Medulla oblongata (tissue), 1 donor: ENCODE measurements around the gene FLNA.
"Not testable (repeated sequence)": the region's sequence is repeated elsewhere in the genome, so short reads cannot be mapped to it uniquely, and the experiment has no call there.

Experiments used
- DNase-seq: peaks from one replicate; pipeline ENCODE4 v3.0.0-alpha.2; 2015; ENCODE audit errors: extremely low spot score

FLNA gene

GRCh38 chrX:154360155-154360713 lies 14.2 kb downstream of the FLNA start:
- DNase-seq: no peak

DNA sequence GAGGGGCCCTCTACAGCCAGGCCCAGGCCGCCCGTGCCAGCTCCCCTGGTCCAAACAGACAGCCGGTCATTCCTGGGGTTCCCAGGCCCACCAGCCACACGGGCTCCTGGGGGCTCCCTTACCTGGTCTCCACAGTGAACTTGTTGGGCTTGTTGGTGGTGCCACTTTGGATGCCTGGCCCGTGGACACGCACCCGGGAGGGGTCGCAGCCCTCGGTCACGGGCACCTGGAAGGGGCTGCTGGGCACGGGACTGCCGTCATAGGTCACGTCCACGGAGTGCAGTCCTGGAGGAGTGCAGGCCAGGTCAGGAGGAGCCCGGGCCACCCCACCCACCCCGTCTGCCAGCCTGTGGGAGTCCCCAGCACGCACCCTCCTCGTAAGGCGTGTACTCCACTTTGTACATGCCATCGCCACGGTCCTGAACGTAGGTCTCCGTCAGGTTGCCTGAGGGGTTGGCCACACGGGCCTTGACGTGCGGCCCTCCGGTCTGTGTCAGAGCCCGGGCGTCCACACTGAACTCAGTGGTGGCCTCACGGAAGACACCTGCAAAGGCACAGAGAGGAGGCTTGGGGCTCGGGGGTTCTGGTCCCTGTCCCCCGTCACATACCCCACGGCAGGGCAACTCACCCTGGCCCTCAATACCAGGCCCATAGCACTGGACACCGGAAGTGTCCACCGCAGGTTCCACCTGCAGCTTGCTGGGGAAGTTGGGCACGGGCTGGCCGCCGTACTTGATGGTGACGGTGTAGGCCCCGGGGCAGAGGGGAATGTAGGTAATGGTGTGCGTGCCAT lies 14.9 kb downstream of the FLNA start:
- no peak for DNase-seq

DNA sequence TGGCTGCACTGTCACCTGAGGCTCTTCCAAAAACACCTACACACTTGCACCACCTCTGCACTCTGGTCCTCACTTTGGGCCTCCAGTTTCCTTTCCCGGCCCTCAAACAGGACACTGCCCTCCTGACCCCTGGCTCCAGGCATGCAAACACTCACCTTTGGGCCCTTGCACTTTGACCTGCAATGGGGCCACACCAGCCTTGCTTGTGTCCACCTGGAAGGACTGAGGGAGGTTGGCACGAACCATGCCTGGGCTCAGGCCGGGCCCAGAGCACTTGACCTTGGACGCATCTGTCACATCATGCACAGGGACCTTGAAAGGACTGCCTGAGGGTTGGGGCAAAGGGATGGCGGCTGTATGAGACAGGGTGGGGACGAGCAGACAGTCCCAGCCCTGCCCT lies 15.6 kb downstream of the FLNA start:
- DNase-seq: no peak

- DNase-seq: no peak
Measured at GRCh38 chrX:154358011-154358410, 16.4 kb downstream of the FLNA start.

GRCh38 chrX:154357205-154357604 lies 17.2 kb downstream of the FLNA start:
- DNase-seq: no peak

GRCh38 chrX:154356596-154356995 lies 17.8 kb downstream of the FLNA start:
- no peak for DNase-seq

GRCh38 chrX:154355776-154356140 lies 18.7 kb downstream of the FLNA start:
- DNase-seq: no peak

DNA sequence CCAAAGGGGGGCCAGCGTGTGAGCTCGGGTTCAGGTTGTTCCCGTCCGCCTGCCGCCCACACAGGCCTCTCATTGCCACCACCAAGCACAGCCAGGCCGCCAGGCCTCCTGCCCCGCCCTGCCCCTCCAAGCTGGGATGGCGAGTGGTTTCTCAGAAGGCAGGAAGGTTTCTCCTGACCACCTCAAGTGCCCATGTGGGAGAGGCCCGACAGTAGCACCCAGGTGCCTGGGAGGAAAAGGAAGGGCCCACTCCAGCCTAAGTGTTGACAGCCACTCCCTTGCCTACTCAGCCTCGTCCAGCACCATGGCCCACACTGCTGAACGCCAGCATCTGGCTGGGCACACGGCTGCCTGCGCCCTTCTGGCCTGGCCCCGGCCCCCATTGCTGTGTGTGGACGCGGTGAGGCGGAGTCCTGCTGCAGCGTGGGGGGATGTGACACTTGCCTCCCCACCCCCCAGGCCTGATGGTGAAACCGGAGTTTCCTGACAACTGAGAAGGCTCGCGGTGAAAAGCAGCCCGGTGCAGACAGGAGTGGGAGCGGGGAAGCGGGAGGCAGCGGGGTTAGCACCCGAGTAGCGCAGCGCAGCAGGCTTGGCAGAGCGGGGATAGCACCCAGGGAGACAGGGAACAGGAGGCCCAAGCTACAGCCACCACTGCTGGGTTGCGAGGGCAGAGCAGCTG lies 19.2 kb downstream of the FLNA start:
- no peak for DNase-seq

DNA sequence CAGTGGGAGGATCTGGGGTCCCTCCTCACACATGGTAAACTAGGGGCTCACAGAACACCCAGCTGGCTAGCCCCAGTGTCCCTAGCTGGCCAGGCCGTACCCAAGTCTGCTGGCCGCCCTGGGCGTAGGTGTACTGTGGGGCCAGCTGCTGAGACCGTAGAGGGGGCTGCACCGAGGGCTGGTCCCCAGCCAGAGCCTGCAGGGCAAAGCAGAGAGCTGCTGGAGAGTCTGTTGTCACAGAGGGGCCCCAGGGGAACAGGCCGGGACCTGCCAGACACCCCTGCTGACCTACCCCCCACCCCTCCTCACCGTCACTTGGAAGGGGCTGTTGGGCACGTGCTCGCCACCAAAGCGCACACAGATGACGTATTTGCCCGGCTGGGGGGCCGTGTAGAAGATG lies 19.9 kb downstream of the FLNA start:
- DNase-seq: no peak

GRCh38 chrX:154354013-154354412 lies 20.4 kb downstream of the FLNA start:
- DNase-seq: no peak

DNA sequence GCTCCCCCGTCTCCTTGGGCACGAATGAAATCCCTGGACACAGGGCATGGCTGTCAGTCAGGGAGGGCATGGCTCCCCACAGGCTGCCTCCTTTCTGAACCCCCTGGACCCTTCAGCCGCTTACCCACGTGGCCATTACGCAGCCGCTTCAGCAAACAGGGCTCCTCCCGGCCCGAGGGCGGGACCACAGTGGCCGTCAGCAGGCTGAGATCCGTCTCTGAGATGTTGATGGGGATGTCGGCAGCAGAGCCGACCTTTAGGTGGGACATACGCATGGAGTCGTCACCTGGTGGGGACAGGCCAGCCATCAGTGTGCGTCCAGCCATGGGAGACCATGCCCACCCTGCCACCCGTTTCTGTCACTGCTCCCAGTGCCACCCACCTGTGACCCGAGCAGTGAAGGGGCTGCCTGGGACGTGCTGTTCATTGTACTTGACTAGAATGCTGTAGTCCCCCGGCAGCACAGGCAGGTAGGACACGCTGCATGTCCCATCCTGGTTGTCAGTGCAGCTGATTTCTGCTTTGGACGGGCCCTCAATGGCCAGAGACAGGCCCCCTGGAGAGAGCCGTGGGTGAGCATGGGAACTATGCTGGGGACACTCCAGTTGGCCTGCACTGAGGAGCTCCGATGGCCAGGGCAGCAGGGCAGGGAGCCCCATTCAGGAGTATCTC lies 21.1 kb downstream of the FLNA start:
- no peak for DNase-seq

DNA sequence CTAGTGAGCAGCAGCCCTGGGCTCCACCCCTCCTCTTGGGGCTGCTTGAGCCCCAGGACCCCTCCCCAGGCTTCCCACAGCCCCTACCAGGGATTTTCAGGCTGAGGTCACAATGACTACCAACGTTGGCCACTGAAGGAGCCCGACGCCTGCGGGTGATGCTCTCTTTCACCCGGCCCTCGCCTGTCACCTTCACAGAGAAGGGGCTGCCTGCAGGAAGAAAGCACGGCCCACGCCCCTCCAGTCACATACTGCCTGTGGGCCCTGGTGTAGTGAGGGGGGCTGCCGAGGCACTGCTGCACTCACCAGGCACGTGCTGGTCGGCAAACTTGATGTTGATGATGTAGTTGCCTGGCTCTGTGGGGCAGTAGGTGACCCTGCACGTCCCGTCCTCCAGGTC lies 22.0 kb downstream of the FLNA start:
- no peak for DNase-seq

DNA sequence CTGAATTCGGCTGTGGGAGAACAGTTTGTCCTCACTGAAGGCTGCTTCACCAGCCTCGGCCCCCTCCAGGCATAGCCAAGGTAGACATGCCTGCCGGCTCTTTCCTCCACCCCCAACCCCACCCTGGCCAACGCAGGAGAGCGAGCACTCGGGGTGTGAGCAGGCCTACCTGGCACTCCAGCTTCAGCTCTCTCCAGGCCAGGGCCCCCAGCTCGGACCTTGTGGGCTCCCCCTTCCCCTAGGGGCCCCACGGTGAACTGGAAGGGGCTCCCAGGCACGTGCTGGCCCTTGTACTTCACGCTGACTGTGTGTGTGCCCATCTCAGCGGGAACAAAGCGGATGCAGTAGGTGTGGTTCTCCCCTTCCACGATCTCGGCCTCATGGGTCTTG lies 22.4 kb downstream of the FLNA start:
- DNase-seq: no peak

DNA sequence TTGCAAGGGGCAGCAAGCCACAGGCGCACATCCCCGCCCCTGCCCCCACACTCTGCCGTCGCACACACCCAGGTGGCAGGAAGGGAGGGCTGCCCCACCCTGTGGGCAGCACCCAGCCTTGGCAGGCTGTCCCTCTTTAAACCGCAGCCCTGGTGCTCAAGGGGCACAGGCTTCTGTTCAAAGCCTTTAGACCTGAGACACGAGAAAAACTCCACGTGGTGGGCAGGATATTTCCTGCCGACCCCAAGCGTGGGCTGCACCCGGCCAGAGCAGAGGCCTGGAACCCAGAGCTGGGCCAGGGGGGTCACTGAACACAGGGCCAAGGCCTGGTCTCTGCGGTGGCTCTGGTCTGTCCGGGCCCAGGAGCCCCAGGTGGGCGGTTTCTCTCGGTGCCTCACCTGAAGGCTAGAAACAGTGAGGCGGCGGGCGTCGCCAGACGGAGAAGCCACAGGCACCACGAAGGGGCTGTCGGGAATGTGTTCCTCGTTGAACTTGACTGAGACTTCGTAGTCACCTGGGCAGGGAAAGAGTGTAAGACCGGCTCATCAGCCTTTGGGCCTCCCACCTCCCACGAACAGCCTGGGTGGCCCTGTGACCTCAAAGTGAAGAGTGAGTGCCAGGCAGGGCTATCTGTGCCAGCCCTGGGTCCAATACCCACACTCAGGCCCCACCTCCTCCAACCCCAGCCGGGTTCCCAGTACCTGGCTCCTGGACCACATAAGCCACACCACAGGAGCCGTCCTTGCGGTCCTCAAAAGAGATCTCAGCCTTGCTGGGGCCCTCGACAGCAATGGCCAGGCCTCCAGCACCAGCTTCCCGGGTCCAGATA lies 23.0 kb downstream of the FLNA start:
- DNase-seq: no peak

DNA sequence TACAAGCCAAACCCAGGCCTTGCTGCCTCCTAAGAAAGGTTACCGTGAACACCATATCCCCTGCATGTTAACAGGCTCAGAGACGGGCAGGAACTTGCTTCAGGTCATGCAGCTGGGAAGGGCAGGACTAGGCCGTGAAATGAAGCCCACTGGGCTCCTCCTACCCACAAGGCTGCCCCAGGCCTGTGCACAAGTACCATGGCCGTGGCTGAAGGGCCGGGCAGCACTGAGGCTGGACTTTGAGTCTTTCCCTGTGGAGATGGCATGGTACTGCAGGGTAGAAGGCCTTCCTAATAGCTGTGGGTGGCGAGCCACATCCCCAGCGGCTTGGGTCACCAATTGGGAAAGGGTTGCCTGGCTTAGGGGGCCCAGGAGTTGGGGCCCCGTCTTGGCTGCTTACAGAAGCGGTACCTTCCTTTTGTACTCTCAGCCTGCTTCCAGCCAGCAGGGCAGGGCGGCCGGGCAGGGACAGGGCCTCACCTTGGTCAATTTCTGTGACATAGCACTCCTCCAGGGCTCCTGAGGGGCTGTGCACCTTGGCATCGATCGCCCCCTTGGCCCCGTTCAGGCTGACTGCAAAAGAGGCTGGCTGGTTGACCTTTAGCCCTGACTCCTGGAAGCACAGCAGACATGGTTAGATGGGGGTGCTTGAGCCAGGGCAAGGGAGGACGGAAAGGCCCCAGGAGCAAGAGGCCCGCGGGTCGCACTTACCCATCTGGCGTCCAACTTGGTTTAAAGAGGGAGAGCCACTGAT lies 23.8 kb downstream of the FLNA start:
- no peak for DNase-seq

DNA sequence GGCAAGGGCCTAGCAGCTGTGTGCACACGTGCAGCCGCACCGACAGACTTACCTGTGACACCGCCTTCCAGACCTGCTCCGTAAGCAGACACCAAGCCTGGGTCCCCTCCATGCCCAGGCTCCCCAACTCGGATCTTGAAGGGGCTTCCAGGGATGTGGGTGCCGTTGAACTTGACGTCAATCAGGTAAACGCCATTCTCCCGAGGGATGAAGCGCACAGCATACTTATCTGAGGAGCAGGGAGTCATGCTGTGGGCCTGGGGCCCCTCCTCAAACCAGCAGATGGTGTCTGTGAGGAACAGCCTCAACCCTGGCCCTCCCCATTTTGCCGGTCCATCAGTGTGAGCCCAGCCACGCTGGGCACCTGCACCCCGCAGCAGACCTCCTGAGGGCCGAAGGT lies 24.5 kb downstream of the FLNA start:
- DNase-seq: no peak

DNA sequence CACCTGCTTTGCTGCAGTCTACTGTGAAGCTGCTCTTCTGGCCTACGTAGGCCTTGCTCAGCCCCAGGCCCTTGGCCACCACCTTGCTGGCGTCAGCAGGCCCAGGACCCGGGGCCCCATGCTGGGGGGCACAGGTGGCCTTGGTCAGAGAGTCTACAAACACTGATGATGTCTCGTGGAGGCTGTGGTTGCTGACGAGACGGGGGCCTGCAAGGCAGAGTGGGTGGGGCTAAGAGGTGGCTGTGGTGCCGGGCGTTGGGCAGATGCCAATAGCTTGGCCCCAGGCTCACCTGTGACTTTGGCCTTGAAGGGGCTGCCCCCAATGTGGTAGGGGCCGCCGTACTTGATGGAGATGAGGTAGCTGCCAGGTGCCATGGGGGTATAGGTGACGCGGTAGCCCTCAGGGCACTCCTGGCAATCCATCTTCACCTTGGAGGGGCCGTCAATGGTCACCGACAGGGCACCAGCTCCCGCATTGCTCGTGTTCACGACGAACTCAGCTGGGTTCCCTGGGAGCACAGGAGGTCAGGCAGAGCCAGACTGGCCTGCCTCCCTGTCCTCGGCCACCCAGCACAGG lies 25.0 kb downstream of the FLNA start:
- DNase-seq: no peak

DNA sequence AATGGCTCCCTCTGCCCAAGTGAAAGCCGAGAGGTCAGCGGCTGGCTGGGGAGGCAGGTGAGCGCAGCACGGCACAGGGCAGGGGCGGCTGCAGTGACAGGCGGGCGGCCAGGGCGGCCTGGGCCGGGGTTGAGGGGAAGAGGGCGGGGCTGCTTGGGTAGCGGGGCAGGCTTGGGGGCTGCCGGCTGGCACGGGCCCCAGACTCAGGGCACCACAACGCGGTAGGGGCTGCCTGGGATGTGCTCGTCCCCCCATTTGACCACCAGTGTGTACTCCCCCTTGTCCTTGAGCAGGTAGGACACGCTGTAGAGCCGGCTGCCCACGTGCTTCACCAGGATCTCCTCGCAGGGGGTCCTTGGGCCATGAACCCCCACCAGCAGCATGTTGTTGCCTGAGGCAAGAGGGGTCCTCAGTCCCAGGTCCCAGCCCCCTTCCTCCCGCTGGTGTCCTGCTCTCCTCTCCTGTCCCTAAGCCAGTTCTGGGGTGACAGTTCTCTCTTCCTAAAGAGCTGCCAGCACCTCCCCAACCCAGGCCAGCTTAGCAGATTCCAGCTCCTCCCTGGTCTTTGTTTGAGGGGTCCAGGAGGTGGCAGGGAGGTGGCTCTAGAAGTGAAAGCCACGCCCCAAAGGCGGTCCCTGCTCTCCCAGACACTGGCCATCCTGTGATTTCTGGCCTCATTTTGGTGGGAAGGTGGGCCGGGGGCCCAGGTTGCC lies 25.6 kb downstream of the FLNA start:
- no peak for DNase-seq

DNA sequence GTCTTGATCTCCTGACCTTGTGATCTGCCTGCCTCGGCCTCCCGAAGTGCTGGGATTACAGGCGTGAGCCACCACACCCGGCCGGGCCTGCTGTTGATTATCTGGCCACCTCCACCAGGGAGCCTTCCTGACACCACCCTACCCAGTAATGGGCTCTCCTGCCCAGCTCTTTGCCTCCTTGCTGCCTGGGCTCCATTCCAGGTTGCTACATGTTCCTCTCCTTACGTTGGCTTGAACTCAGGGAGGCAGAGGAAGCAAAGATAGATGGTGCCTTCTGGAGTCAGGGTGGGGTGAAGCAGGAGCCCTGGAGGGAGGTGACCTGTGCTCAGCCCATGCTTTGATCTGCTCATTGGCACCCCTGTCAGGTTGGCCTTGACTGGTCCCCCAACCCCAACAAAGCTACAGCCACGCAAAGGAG lies 26.3 kb downstream of the FLNA start:
- DNase-seq: no peak

- DNase-seq: not testable (repeated sequence)
Measured at GRCh38 chrX:154343620-154344019, 30.8 kb downstream of the FLNA start.
